ENCODE data around the gene TARBP1.
"Not testable (repeated sequence)": the region's sequence is repeated elsewhere in the genome, so short reads cannot be mapped to it uniquely, and the experiment has no call there.

TARBP1 gene

GRCh38 chr1:234379591-234380109 lies 99.3 kb downstream of the TARBP1 start:
- not testable (repeated sequence) for DNase-seq

DNA sequence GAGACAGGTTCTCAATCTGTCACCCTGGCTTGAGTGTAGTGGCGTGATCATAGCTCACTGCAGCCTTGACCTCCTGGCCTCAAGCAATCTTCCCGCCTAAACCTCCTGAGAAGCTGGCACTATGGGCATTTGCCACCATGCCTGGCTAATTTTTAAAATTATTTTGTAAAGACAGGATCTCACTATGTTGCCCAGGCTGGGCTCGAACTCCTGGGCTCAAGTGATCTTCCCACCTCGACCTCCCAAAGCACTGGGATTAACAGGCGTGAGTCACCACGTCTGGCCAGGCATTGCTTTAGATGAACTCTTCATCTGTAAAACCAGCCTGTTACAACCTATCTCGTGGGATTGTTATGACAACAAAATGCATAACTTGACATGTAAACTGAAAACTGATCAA lies 103.3 kb downstream of the TARBP1 start:
- no peak for DNase-seq

DNA sequence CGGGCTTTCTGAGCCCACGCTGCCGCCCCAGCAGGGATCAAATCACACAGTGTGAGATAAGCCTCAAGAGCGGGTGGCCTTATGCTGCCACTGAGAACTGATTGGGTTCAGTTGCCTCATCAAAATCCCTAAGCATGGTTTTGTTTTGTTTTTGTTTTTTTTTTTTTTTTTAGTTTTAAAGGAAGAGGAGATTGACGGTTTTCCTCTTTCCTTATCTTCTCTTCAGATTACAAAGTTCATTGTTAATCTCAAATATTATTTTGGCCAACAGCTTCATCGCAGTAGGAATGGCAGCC lies 105.1 kb downstream of the TARBP1 start:
- peak in 2 of 3 donors; percentile 67 to 68 for DNase-seq

DNA sequence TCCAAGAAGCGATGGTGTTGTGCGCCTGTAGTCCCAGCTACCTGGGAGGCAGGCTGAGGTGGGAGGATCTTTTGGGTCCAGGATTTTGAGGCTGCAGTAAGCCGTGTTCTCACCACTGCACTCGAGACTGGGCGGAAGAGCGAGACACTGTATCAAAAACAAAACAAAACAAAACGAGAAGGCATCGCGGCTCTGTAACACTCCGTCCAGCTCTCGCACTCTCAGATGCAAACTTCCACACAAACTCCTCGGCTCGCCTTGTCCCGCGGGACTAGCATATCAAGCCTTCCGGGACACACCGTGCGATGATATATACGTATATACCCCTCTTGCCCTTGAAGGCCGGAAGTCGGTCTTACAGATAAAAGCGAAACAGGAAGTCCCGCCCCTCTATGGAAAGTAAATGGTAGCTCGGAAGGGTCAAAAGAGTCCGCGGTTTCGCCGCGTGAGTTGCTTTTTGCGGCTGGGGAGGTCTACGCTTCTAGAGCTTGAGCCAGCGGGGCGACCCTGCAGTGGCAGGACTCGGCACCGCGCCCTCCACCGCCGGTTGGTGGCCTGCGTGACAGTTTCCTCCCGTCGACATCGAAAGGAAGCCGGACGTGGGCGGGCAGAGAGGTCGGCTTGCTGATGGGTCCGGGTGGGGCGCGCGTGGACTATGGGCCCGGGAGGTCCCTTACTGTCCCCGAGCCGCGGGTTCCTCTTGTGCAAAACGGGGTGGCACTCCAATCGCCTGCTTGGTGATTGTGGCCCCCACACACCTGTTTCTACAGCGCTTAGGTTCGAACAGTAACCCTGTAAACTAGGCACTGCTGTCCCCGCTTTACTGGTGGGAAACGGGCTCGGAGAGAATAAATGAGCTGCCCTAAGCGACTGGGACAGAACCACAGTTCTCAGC lies 105.7 kb downstream of the TARBP1 start, which contains the start of gene COA6:
Gene COA6, plus strand, starts transcription at position 393 of the 895 bp plus-strand sequence. Its CDS starts 11 bp downstream, at position 404.
- peak; percentile 97 for DNase-seq

DNA sequence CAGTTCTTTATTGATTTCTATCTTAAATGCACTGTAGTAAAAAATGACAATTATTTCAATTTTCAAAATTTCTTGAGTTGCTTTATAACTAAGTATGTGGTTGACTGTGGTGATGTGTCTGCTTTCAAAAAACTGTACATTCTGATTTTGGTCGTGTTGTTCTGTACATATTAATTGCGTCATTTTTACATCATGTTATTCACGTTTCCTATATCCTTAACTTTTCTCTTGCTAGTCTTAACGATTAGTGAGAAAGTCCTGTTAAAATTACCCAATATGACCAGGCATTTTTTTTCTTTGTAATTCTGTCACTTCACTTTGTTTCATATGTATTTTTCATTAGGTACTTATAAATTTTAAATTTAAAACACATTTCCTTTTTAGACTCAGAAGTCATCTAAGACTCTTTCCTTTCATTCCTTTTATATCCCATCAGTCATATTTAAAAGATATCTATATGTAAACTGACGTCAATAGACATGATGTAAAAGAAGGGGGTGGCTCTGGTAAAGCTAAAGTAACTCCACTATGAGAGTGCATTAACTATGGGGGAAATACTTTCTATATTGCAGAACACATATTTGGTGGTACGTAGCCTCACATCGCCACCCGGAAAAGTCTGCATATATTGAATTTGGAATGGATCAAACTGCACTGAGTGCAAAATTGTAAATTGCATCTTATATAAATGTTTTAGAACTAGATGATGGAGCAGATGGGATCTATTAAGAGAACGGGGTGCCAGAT lies 106.8 kb downstream of the TARBP1 start:
- DNase-seq, result peak; percentile 14 to 46 (median 35)

GRCh38 chr1:234371414-234371813 lies 107.6 kb downstream of the TARBP1 start:
- DNase-seq, result no peak

DNA sequence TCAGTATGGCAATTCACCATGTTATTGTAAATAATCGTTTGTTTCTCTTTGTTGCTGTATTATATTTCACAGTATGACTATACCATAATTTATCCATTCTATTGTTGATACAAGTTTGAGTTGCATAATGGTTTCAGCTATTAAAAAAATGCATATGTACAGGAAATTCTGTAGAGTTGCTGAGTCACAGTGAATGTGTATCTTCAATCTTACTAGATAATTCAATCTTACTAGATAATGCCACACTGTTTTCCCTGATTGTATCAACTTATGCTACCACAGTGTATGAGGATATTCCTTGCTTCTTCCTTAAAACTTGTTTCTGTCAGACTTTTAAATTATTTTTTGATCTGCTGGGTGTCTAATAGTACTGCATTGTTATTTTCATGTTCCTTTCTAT lies 109.2 kb downstream of the TARBP1 start:
- peak in 2 of 3 donors; percentile 39 to 51 for DNase-seq

DNA sequence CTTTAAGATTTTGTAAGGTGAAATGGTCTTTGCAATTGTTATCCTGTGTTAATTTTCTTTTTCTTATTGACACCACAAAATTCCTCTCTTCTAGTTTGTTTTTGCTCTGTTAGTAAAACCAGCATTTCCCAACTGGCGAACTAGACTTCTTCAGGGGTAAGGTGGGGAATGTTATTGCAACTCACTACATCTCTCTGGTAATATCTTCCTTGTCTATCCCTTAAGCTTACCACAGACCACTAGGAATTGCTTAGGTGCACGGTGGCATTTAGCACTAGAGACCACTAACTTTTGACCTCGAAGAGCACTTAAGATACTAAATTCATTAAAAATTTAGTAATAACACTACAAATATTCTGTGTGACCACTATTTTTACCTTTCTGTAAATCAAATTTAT lies 109.9 kb downstream of the TARBP1 start:
- no peak for DNase-seq

DNA sequence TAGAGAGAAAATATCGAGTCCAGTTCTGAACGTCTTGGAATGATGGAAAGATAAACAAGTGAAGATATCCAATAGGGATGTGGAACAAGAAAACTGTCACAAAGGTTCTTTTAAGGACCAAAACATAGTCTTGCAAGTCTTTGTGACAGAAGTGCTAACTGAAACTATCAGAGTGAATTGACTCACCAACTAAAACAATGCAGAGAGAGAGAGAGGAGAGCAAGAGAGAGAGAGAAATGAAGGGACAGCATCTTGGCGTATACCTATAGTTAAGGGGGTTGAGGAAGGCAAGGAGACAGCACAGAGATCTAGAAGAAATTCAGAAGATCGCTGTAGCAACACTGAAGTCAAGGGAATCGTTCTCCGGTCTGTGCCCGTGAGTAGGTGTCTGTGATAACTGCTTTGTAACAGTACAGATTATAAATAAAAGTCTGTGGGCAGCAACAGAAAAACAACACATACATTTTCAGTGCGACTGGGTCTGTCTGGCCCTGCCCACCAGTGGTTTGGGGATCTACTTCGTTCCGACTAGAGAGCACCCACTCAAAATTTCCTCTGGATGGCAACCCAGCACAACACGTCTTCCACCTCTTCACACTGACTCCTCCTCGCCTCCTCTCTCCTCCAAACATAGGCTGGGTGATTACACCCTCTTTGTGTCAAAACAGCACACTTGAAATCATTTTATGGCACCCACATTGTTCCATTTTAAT lies 110.5 kb downstream of the TARBP1 start:
- peak; percentile 41 to 66 (median 52) for DNase-seq

DNA sequence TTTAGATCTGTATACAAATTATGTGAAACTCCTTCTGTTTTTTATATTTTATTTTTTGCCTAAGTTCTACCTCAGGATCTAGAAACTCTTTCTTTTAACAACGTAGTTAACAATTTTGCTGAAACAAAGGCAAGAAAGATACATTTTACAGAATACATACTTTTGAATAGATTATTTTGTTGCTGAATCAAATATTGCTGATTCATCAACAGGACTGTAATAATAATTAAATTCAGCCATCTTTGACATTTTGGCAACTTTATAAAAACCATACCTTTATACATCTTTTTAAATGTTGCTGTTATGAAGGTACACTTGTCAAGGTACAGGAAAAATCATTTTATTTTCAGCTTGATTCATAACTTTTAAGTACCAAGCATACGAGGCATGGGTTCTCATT lies 116.4 kb downstream of the TARBP1 start:
- DNase-seq, result no peak

DNA sequence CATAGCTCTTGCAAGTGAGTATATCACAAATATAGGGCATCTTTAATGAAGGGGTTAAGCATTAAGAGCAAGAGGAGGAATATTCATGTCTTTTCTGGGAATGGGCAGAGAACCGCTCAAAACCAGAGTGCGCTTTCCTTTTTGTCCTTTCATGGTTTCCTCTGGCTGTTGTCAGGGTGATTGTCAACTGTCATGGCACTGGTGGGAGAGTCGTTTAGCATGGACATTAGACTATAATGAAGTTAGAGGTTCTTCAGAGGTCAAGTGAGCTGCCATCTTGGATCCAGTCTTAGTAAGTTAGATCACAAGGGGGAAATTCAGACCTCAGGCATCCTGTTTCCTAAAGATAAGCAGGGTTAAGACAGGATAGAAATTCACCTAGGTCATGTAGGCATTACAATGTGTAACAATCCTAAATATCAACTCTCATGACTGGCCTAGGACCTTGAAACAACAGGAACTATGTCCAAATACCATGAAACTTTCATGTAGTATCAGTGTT lies 117.8 kb downstream of the TARBP1 start:
- DNase-seq, result no peak

DNA sequence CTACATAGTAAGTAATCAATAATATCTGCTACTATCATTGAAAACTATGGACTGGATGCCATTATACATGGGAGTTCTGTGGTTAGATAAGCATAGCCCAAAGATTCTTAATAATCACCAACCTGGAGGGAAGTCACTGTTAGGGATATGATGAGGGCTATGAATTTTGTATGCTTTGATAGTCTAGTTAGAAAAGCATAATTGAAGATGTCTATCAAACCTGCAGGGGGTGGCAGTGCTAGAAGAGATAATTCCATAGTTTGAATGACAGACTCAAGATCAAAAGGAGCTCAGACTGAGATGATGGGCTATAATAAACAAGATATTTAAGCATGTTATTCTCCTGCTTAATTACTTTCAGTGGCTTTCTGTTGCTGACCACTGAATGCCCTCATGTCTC lies 121.1 kb downstream of the TARBP1 start:
- no peak for DNase-seq

GRCh38 chr1:234356615-234357269 lies 122.2 kb downstream of the TARBP1 start:
- DNase-seq, result peak in 2 of 3 donors; percentile 8 to 44

DNA sequence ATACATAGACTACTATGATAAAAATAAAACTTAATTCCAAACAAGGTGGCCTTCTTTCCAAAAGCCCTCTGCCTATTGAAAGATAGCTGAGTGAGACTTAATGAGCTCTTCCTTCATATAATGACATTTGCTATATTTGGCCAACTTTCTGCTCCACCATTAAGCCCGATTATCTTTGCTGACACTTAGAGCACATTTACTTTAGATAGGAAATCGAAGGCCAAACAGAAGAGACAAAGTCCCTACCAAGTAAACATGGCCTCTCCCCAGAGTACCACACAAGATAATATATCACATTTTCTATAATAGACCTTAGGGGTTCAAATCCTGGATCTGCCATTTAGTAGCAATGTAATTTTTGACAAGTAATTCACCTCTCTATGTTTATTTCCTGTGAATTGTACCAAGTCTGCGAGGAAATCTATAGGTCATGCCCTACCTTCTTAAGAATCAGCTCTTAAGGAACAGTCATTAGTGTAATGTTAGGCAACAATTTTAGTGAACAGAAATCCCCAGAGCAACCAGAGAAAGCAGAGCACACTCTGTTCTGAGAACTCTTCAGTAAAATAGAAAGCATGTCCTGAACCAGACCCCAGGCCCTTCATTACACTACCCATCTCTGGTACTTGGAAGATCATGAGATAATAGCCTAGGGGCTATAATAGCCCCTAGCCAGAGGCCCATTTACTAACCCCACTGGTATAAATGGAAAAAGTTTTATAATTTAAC lies 123.0 kb downstream of the TARBP1 start:
- DNase-seq, result no peak

DNA sequence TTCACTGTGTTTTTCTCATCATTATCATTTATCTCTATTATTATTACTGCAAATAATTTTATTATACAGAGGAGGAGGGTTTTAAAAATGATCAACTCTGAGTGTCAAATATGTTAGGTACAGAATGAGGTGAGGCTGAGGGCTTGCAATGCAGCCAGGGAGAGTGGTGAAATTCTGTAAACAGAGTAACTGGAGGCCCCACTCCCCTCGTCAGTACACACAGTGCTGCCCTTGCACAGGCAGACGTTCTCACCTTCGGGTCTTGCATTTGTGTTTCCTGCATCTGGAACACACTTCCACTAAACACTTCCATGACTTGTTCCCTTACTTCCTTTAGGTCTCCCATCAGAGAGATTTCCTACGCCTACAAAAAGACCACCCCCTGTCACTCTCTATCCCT lies 130.0 kb downstream of the TARBP1 start:
- DNase-seq, result no peak

GRCh38 chr1:234345237-234345636 lies 133.7 kb downstream of the TARBP1 start:
- no peak for DNase-seq

DNA sequence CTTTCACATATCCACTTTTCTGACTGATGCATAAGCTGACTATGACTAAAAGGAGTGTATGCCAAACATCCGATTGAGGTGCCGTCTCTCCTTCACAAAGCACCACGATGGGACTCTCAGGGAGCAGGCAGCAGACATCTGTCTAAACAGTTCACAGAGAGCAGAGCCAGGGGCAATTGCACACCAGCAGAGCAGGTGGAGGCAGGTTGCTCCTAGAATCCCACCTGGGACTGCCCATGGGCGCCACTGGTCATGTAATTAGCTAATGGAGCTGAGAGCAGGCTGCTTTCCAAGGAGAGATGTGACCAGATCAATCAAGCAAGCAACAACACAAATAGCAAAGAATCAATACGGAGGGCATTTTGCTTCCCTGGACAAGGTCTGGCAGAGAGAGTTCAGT lies 136.2 kb downstream of the TARBP1 start:
- no peak for DNase-seq
